Measurements from ENCODE around the gene MMEL1.
"Not testable (repeated sequence)": the region's sequence is repeated elsewhere in the genome, so short reads cannot be mapped to it uniquely, and the experiment has no call there.

DNA sequence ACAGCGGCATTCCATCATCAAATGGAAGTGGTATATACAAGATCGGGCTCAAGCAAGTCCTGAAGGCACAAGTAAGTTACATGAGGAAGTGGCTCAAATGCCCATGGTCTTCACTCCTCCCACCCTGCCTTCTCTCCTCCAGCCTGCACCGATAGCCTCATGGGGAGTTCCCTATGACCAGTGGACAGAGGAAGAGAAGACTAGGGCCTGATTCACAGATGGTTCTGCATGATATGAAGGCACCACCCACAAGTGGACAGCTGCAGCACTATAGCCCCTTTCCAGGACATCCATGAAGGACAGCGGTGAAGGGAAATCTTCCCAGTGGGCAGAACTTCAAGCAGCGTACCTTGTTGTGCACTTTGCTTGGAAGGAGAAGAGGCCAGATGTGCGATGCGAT is 7.1 kb downstream of the MMEL1 start:
- TF ChIP-seq EZH2 (IDR thresholded peaks at IDR 0.05; ENCODE audit: borderline replicate concordance, low read depth, low read length, severe bottlenecking); POLR2AphosphoS5 (IDR thresholded peaks at IDR 0.05; ENCODE audit: insufficient read depth, low read depth, low read length); JUN (IDR thresholded peaks at IDR 0.05; ENCODE audit: borderline replicate concordance, insufficient read depth, insufficient read length, low read depth); POLR2A (IDR thresholded peaks at IDR 0.05; ENCODE audit: low read depth, low read length); GATA2 (IDR thresholded peaks at IDR 0.05; ENCODE audit: insufficient read depth, insufficient read length, low read depth, low read length); FOS (IDR thresholded peaks at IDR 0.05; ENCODE audit: borderline replicate concordance, insufficient read depth, low read length): not testable (repeated sequence)
- TF ChIP-seq, protein P1, sequence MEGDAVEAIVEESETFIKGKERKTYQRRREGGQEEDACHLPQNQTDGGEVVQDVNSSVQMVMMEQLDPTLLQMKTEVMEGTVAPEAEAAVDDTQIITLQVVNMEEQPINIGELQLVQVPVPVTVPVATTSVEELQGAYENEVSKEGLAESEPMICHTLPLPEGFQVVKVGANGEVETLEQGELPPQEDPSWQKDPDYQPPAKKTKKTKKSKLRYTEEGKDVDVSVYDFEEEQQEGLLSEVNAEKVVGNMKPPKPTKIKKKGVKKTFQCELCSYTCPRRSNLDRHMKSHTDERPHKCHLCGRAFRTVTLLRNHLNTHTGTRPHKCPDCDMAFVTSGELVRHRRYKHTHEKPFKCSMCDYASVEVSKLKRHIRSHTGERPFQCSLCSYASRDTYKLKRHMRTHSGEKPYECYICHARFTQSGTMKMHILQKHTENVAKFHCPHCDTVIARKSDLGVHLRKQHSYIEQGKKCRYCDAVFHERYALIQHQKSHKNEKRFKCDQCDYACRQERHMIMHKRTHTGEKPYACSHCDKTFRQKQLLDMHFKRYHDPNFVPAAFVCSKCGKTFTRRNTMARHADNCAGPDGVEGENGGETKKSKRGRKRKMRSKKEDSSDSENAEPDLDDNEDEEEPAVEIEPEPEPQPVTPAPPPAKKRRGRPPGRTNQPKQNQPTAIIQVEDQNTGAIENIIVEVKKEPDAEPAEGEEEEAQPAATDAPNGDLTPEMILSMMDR (IDR thresholded peaks at IDR 0.05; ENCODE audit: extremely low read depth in 1 of 2, insufficient read depth in 1 of 2, low read depth in 1 of 2, low read length in 2 of 2): not testable (repeated sequence)

Measured in endothelial cell of umbilical vein (primary cell).